Testis (tissue), 3 donors: Measurements from ENCODE around the gene FARS2. TPM values are rescaled to one million over a fixed set of nuclear protein-coding genes. Genes with fewer than 3 reads are reported as not detected.

Experiments
- DNase-seq: peaks from one replicate; pipeline ENCODE4 v3.0.0-alpha.2; 2019
- H3K27ac ChIP-seq, 2 donors: fragments of 200-600 bp; sonication (generic); one replicate each; pipeline ENCODE4 v1.5.1; 2019
- H3K27me3 ChIP-seq: fragments of 200-600 bp; sonication (generic); one replicate; pipeline ENCODE4 v1.5.1; 2019
- H3K36me3 ChIP-seq: fragments of 200-600 bp; sonication (generic); one replicate; pipeline ENCODE4 v1.5.1; 2017; ENCODE audit warnings: low read depth; ENCODE audit errors: missing control alignments
- H3K4me1 ChIP-seq: fragments of 200-600 bp; sonication (generic); one replicate; pipeline ENCODE4 v1.5.1; 2019
- H3K4me3 ChIP-seq, 2 donors: fragments of 200-600 bp; sonication (generic); one replicate each; pipeline ENCODE4 v1.5.1; 2017 to 2019
- H3K9me3 ChIP-seq: fragments of 200-600 bp; sonication (generic); one replicate; pipeline ENCODE4 v1.5.1; 2017
- POLR2A ChIP-seq: fragments of 450-650 bp; IDR thresholded peaks from one replicate; pipeline ENCODE4 v1.6.1; 2017; ENCODE audit warnings: antibody characterized with exemption, mild to moderate bottlenecking, moderate library complexity
- WGBS, 2 donors: methylation state at CpG; one replicate each; pipeline ENCODE4 v1.1.5; 2018; 5-methylcytosine and 5-hydroxymethylcytosine counted together
- intact Hi-C: fragments of 100-400 bp; cut with DNase I; formaldehyde crosslinking; loops from one replicate; pipeline ENCODE4 v1.15.1; 2023; ENCODE audit warnings: low total_unique reads
- polyA plus RNA-seq: library from polyadenylated mRNA; stranded (reverse); fragments of 350-450 nt; fragmentation: Illumina TruSeq; extraction: RNeasy Lipid Tissue Mini Kit (QIAGEN cat#74804); gene quantifications from one replicate; pipeline ENCODE4 v1.2.3, GENCODE V29; 2014; ENCODE audit warnings: low read depth, low replicate concordance; ENCODE audit not compliant: insufficient read depth
- total RNA-seq, 2 donors: library from RNA; depleted of rRNA; stranded (reverse); fragments of >200 nt; gene quantifications; one replicate each; pipeline ENCODE4 v1.2.3, GENCODE V29; 2016
- TF ChIP-seq, protein P1 (sequence below), 3 experiments: fragments of 450-650 bp in 2 of 3; fragments of 200-600 bp in 1 of 3; sonication (generic) in 1 of 3; IDR thresholded peaks; one replicate each; pipeline ENCODE4 v1.5.1; 2016 to 2019; ENCODE audit warnings: antibody characterized with exemption in 3 of 3, mild to moderate bottlenecking in 2 of 3, moderate library complexity in 1 of 3

FARS2 gene
- total and polyA plus RNA-seq, 3 donors from 2014 or later, result 15.4 to 26.8 (median 22.1) TPM

DNA sequence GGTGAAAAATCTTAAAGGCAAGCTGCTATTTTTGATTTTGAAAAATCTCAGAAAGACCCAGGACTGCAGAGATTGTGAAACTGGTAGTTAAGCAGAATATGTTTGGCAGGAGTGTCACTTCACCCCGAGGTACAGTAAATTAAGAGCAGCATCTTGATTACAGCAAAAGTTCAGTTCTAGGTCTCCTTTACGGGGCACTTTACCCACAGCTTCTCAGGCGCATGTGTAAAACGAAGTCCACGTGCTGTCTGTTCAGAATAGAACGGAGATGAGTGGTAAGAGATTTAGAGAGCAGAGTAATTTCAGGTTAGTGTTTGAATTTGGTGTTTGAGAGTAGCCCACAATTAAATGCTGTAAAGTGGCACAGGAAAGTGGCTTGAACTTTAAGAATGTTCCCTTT is 84.0 kb downstream of the FARS2 start:
- intact Hi-C loops, result no loop called here
- Histone ChIP-seq H3K4me3 (no peak overlapping the region), H3K36me3 (no peaks in the 10 kb centered on the region), H3K4me1 (no peaks in the 10 kb centered on the region), H3K9me3 (no peaks in the 10 kb centered on the region), H3K27ac (no peak overlapping the region), H3K27me3 (no peaks in the 10 kb centered on the region)
- WGBS, 2 donors, result 92 to 94% methylated on average over 6 of the region's 6 CpGs
- TF ChIP-seq POLR2A, result no peak
- TF ChIP-seq, protein P1, sequence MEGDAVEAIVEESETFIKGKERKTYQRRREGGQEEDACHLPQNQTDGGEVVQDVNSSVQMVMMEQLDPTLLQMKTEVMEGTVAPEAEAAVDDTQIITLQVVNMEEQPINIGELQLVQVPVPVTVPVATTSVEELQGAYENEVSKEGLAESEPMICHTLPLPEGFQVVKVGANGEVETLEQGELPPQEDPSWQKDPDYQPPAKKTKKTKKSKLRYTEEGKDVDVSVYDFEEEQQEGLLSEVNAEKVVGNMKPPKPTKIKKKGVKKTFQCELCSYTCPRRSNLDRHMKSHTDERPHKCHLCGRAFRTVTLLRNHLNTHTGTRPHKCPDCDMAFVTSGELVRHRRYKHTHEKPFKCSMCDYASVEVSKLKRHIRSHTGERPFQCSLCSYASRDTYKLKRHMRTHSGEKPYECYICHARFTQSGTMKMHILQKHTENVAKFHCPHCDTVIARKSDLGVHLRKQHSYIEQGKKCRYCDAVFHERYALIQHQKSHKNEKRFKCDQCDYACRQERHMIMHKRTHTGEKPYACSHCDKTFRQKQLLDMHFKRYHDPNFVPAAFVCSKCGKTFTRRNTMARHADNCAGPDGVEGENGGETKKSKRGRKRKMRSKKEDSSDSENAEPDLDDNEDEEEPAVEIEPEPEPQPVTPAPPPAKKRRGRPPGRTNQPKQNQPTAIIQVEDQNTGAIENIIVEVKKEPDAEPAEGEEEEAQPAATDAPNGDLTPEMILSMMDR (IDR thresholded peaks at IDR 0.05), result no peak
- no peak for DNase-seq

DNA sequence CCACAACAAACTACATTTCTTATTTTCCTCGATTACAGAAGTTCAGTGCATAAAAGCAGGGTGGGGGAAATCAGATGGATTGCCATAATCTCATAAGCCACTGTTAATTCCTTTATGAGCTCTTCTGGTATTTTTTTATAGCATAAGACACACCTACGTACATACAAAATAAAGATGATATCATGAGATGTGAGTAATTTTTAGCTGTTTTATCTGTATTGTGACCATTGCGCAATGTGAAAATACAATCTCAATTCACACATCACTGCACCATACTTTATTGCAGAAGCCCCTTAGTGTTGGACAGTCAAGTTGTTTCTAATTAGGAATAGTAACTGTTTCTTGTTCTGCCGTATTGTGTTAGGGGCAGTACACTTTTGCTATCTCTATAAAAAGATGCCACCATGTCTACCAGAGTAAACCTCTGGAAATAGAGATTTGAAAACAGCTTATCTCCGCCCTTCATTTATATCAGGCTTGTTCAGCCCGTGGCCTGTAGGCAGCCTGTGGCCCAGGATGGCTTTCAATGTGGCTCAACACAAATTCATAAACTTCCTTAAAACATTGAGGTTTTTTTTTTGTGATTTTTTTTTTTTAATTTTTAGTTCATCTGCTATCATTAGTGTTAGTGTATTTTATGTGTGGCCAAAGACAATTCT is 90.4 kb downstream of the FARS2 start:
- intact Hi-C loops, result no loop called here
- no peak for TF ChIP-seq POLR2A
- TF ChIP-seq, protein P1 (IDR thresholded peaks at IDR 0.05), result no peak
- Histone ChIP-seq H3K27ac (no peak overlapping the region), H3K36me3 (no peaks in the 10 kb centered on the region), H3K27me3 (no peaks in the 10 kb centered on the region), H3K4me1 (no peaks in the 10 kb centered on the region), H3K9me3 (no peaks in the 10 kb centered on the region), H3K4me3 (no peak overlapping the region)
- 83 to 87% methylated on average over 6 of the region's 6 CpGs for WGBS, 2 donors
- DNase-seq, result no peak

DNA sequence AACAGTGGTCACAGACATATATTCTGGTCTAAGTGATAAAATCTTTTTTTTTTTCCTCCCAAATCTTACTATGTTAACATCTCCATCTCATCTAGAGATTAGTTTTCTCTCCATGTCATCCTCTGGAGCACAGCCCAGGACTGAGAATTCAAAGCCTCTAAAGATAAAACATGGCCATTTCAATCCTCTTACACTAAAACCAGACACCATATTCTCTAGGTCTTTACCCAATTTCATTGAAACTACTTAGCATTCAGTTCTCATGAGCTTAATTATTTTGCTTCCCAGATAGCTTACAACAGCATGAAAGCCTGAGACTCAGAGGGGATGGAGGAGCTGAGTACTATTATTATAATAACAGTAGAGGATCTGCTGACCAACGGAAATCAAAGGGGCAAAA is 92.7 kb downstream of the FARS2 start:
- no peak for DNase-seq
- H3K4me1 ChIP-seq, result no peaks in the 10 kb centered on the region
- H3K36me3 ChIP-seq, result no peaks in the 10 kb centered on the region
- no peaks in the 10 kb centered on the region for H3K9me3 ChIP-seq
- H3K4me3 ChIP-seq, result no peak overlapping the region
- TF ChIP-seq POLR2A, result no peak
- TF ChIP-seq, protein P1 (IDR thresholded peaks at IDR 0.05), result no peak
- no peak overlapping the region for H3K27ac ChIP-seq
- intact Hi-C loops, result no loop called here
- 94 to 95% methylated on average over 1 of the region's 1 CpG for WGBS, 2 donors
- no peaks in the 10 kb centered on the region for H3K27me3 ChIP-seq

DNA sequence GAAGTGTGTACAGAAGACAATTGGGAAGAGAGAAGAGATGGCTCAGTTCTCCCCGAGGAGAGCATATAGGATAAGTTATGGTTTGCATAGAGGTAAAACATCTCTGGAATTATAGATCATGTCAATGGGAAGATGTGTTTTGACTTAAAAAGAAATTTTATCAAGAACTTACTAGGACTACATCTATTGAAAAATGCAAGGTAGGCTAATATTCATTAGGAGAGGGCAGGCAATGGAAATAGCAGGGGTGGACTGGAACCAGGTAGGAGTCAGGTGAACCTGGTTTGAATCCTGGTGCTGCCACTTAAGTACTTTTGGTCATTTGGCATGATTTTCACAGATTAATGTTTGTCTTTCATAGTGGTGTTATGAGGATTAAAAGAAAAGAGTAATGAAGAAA is 96.2 kb downstream of the FARS2 start:
- H3K27ac ChIP-seq, result no peak overlapping the region
- TF ChIP-seq POLR2A, result no peak
- TF ChIP-seq, protein P1 (IDR thresholded peaks at IDR 0.05), result no peak
- intact Hi-C loops, result no loop called here
- no peaks in the 10 kb centered on the region for H3K4me1 ChIP-seq
- DNase-seq, result no peak
- no peak overlapping the region for H3K4me3 ChIP-seq
- 83 to 92% methylated on average over 1 of the region's 1 CpG for WGBS, 2 donors
- H3K36me3 ChIP-seq, result no peaks in the 10 kb centered on the region
- no peaks in the 10 kb centered on the region for H3K9me3 ChIP-seq
- no peaks in the 10 kb centered on the region for H3K27me3 ChIP-seq

DNA sequence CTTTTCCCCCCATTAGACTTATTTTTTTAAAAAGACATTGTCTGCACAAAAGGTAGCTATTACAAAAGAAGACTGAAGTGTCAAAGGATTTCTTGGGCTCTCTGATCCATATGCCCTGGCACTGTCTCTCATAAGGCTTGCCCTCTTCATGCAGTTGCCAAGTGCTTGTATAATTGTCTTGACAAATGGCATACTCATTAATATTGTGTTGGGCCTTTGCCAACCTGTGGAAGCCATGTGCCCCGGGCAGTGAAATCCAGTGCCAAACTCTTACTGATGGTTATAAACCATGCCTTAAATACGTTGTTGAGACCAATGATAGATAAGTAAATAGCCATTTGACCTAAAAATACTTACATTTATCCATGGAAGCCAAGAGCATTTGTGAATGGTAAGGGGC is 98.1 kb downstream of the FARS2 start:
- TF ChIP-seq POLR2A, result no peak
- TF ChIP-seq, protein P1 (IDR thresholded peaks at IDR 0.05), result no peak
- DNase-seq, result no peak
- no peaks in the 10 kb centered on the region for H3K36me3 ChIP-seq
- no peaks in the 10 kb centered on the region for H3K4me1 ChIP-seq
- no peak overlapping the region for H3K4me3 ChIP-seq
- H3K27ac ChIP-seq, result no peak overlapping the region
- no peaks in the 10 kb centered on the region for H3K27me3 ChIP-seq
- H3K9me3 ChIP-seq, result no peaks in the 10 kb centered on the region
- intact Hi-C loops, result no loop called here
- 86 to 90% methylated on average over 2 of the region's 2 CpGs for WGBS, 2 donors
